Skeletal muscle cell (primary cell): ENCODE data around the gene TRPM1.

Experiments
- DNase-seq: peaks from one replicate; pipeline ENCODE4 v3.0.0-alpha.2; 2010; ENCODE audit warnings: low read depth
- H3K4me3 ChIP-seq: 2 replicates; pipeline ENCODE4 v1.5.1; 2011; ENCODE audit warnings: low read depth, mild to moderate bottlenecking, control low read depth, low read length, moderate library complexity

Gene TRPM1

DNA sequence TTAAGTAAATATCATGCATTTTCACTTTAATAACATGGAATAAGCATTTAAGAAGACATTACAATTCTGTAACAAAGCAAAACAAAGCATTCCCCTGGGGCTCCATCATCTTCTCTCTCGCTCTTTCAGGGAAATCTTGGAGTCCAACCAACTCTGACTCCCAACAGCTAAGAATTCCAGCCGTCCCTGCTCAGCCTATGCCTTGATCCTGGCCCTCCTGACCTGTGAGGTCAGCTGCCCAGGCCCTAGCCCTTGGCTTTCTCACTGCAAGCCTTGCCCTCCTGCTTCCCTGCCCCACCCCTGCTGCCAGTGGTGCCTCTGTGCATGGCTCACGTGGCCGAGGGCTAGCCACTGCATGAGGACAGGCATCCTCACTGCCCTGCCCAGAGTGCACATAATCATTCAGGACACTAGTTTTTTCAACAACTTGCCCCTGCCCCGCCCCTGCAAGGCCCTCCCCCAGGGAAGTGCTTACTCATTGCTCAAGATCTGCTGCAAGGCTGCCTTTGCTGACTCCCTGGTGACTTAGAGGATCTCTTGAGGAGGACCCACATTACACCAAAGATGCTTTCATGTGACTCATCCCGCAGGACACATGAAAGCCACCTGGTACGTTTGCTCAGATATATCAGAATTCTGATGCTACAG lies 147.7 kb downstream of the TRPM1 start:
- no peak overlapping the region for H3K4me3 ChIP-seq
- DNase-seq = peak; percentile 66

GRCh38 chr15:30953183-30953582 lies 148.3 kb downstream of the TRPM1 start:
- no peak overlapping the region for H3K4me3 ChIP-seq
- DNase-seq = no peak
